ENCODE data around the gene RNU6-9.

RNU6-9 gene

DNA sequence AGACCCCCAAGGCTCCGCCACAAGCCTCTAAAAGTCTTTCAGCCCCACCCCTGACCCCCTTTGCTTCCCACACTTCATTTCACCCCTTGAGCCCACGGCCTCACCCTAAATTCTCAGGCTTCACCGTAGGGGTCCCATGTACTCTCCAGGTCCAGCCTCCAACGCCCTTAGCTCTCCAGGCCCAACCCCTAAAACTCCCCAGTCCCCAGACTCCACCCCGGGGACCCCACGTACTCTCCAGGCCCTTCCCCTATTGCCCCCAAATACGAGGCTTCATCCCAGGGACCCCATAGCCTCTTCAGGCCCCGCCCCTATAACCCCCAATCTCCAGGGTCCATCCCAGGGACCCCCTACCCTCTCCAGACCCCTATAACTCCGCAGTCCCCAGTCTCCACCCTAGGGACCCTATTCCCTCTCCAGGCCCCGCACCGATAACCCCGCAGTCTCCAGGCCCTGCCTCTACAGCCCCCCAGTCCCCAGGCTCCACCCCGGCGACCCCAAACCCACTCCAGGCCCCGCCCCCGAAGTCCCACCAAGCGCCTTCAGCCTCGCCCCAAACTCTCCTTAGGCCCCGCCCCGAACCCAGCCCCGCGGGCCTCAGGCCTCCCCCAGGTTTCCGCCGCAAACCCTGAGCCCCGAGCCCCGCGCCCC is 916 bp upstream of the RNU6-9 start:
- Histone ChIP-seq H3K4me3 (ENCODE audit: low read length) (peak overlapping the region; percentile 81), H2AFZ (ENCODE audit: low read depth, low read length) (no peak overlapping the region), H4K20me1 (ENCODE audit: insufficient read depth, low read length) (0 out of 2 replicates have a peak, but pooled peaks cover 3% of the 10 kb centered on the region), H3K27me3 (ENCODE audit: low read depth, low read length) (no peaks in the 10 kb centered on the region), H3K36me3 (replicated peaks; ENCODE audit: low read depth, low read length) (peaks cover 36% of the 10 kb centered on the region), H3K4me2 (ENCODE audit: low read length) (peak overlapping the region; percentile 85), H3K4me1 (ENCODE audit: low read length) (no peaks in the 10 kb centered on the region), H3K9me3 (ENCODE audit: insufficient read depth, low read length) (no peaks in the 10 kb centered on the region), H3K79me2 (ENCODE audit: low read length) (peaks cover 14% of the 10 kb centered on the region), H3K9ac (ENCODE audit: low read length) (peak overlapping the region; percentile 93), H3K27ac (ENCODE audit: low read length) (peak overlapping the region; percentile 74)
- TF ChIP-seq, protein P1, sequence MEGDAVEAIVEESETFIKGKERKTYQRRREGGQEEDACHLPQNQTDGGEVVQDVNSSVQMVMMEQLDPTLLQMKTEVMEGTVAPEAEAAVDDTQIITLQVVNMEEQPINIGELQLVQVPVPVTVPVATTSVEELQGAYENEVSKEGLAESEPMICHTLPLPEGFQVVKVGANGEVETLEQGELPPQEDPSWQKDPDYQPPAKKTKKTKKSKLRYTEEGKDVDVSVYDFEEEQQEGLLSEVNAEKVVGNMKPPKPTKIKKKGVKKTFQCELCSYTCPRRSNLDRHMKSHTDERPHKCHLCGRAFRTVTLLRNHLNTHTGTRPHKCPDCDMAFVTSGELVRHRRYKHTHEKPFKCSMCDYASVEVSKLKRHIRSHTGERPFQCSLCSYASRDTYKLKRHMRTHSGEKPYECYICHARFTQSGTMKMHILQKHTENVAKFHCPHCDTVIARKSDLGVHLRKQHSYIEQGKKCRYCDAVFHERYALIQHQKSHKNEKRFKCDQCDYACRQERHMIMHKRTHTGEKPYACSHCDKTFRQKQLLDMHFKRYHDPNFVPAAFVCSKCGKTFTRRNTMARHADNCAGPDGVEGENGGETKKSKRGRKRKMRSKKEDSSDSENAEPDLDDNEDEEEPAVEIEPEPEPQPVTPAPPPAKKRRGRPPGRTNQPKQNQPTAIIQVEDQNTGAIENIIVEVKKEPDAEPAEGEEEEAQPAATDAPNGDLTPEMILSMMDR (IDR thresholded peaks at IDR 0.05; ENCODE audit: low read depth, low read length) = no peak
- no peak for TF ChIP-seq EZH2phosphoT487 (IDR thresholded peaks at IDR 0.05; ENCODE audit: low read depth)

DNA sequence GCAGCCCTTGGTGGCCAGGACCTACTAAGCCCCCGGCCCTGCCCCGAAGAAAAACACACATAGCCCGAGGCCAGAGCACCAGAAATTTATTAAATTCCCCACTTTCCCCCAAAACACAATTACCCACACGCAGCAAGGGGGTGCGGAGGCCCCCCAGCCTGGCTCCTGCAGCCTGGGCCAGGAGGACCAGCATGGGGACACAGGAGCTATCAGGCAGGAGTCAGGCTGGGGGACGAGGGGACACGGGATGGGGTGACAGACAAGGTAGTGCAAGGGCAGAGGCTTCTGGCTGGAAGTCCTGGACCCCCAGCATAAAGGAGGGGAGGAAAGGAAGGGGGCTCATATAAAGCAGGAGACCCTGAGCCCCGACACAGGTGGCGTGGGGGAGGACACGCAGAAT is 3.1 kb downstream of the RNU6-9 start:
- TF ChIP-seq, protein P1 (IDR thresholded peaks at IDR 0.05; ENCODE audit: low read depth, low read length) = no peak
- TF ChIP-seq EZH2phosphoT487 (IDR thresholded peaks at IDR 0.05; ENCODE audit: low read depth) = no peak
- Histone ChIP-seq H3K36me3 (replicated peaks; ENCODE audit: low read depth, low read length) (peaks cover 46% of the 10 kb centered on the region), H3K4me2 (ENCODE audit: low read length) (no peak overlapping the region), H3K4me1 (ENCODE audit: low read length) (no peaks in the 10 kb centered on the region), H3K9ac (ENCODE audit: low read length) (no peak overlapping the region), H2AFZ (ENCODE audit: low read depth, low read length) (no peak overlapping the region), H3K4me3 (ENCODE audit: low read length) (no peak overlapping the region), H3K27ac (ENCODE audit: low read length) (no peak overlapping the region), H3K9me3 (ENCODE audit: insufficient read depth, low read length) (no peaks in the 10 kb centered on the region), H3K79me2 (ENCODE audit: low read length) (peaks cover 13% of the 10 kb centered on the region), H4K20me1 (ENCODE audit: insufficient read depth, low read length) (peaks cover 29% of the 10 kb centered on the region), H3K27me3 (ENCODE audit: low read depth, low read length) (no peaks in the 10 kb centered on the region)

GRCh38 chr19:896999-897398 is 3.7 kb downstream of the RNU6-9 start:
- no peak overlapping the region for H2AFZ ChIP-seq (ENCODE audit: low read depth, low read length)
- H3K36me3 ChIP-seq (replicated peaks; ENCODE audit: low read depth, low read length) = peaks cover 50% of the 10 kb centered on the region
- H4K20me1 ChIP-seq (ENCODE audit: insufficient read depth, low read length) = peaks cover 33% of the 10 kb centered on the region
- no peak for TF ChIP-seq EZH2phosphoT487 (IDR thresholded peaks at IDR 0.05; ENCODE audit: low read depth)
- TF ChIP-seq, protein P1 (IDR thresholded peaks at IDR 0.05; ENCODE audit: low read depth, low read length) = no peak
- peaks cover 12% of the 10 kb centered on the region for H3K79me2 ChIP-seq (ENCODE audit: low read length)
- no peaks in the 10 kb centered on the region for H3K4me1 ChIP-seq (ENCODE audit: low read length)
- H3K9me3 ChIP-seq (ENCODE audit: insufficient read depth, low read length) = no peaks in the 10 kb centered on the region
- no peak overlapping the region for H3K4me3 ChIP-seq (ENCODE audit: low read length)
- no peaks in the 10 kb centered on the region for H3K27me3 ChIP-seq (ENCODE audit: low read depth, low read length)
- H3K4me2 ChIP-seq (ENCODE audit: low read length) = no peak overlapping the region
- H3K9ac ChIP-seq (ENCODE audit: low read length) = no peak overlapping the region
- no peak overlapping the region for H3K27ac ChIP-seq (ENCODE audit: low read length)

- Histone ChIP-seq H3K9me3 (ENCODE audit: insufficient read depth, low read length) (no peaks in the 10 kb centered on the region), H4K20me1 (ENCODE audit: insufficient read depth, low read length) (peaks cover 39% of the 10 kb centered on the region), H3K36me3 (replicated peaks; ENCODE audit: low read depth, low read length) (peaks cover 50% of the 10 kb centered on the region), H3K4me1 (ENCODE audit: low read length) (no peaks in the 10 kb centered on the region), H3K27me3 (ENCODE audit: low read depth, low read length) (no peaks in the 10 kb centered on the region), H2AFZ (ENCODE audit: low read depth, low read length) (no peak overlapping the region), H3K4me2 (ENCODE audit: low read length) (no peak overlapping the region), H3K4me3 (ENCODE audit: low read length) (no peak overlapping the region), H3K79me2 (ENCODE audit: low read length) (peaks cover 11% of the 10 kb centered on the region), H3K27ac (ENCODE audit: low read length) (no peak overlapping the region), H3K9ac (ENCODE audit: low read length) (no peak overlapping the region)
- TF ChIP-seq, protein P1 (IDR thresholded peaks at IDR 0.05; ENCODE audit: low read depth, low read length) = no peak
- TF ChIP-seq EZH2phosphoT487 (IDR thresholded peaks at IDR 0.05; ENCODE audit: low read depth) = no peak
Observed at GRCh38 chr19:897442-898039, 4.3 kb downstream of the RNU6-9 start.

All from OCI-LY3 (cell line).